Dermis microvascular lymphatic vessel endothelial cell (primary cell): ENCODE measurements around the gene AOPEP. TPM values are rescaled to one million over a fixed set of nuclear protein-coding genes. Genes with fewer than 3 reads are reported as not detected.

Experiments used
- DNase-seq, 2 donors: peaks; one replicate each; pipeline versions ENCODE4 v3.0.0 to v3.0.0-alpha.2; 2010; ENCODE audit warnings: low read depth in 2 of 2
- total RNA-seq: library from RNA; depleted of rRNA; stranded (reverse); fragments of >200 nt; gene quantifications from 2 replicates; pipeline ENCODE4 v1.2.1, GENCODE V29; 2014

The AOPEP gene
- total RNA-seq, result 24.6 and 28.3 TPM in 2 replicates

GRCh38 chr9:94726495-94727191 is at the start of gene AOPEP:
Gene AOPEP, plus strand, starts transcription at chr9:94726699. Its CDS starts 33,085 bp downstream, at chr9:94759784.
- peak; percentile 88 to 92 for DNase-seq

- DNase-seq, result no peak
Measured at GRCh38 chr9:94677929-94678328, 48.6 kb upstream of the AOPEP start.

GRCh38 chr9:94679587-94679986 is 46.9 kb upstream of the AOPEP start:
- DNase-seq, result no peak

GRCh38 chr9:94680020-94680419 is 46.5 kb upstream of the AOPEP start:
- no peak for DNase-seq

GRCh38 chr9:94680621-94681020 is 45.9 kb upstream of the AOPEP start:
- DNase-seq, result no peak

- DNase-seq, result peak; percentile 63 to 78
Measured at GRCh38 chr9:94681508-94681907, 45.0 kb upstream of the AOPEP start.

- DNase-seq, result no peak
Measured at GRCh38 chr9:94685359-94685758, 41.1 kb upstream of the AOPEP start.

GRCh38 chr9:94687451-94687850 is 39.0 kb upstream of the AOPEP start:
- DNase-seq, result no peak

GRCh38 chr9:94690344-94690743 is 36.2 kb upstream of the AOPEP start:
- no peak for DNase-seq

- DNase-seq, result no peak
Measured at GRCh38 chr9:94692601-94693000, 33.9 kb upstream of the AOPEP start.

GRCh38 chr9:94693485-94694204 is 32.9 kb upstream of the AOPEP start:
- no peak for DNase-seq

- no peak for DNase-seq
Measured at GRCh38 chr9:94696545-94696944, 30.0 kb upstream of the AOPEP start.

- peak in 1 of 2 donors; percentile 6 for DNase-seq
Measured at GRCh38 chr9:94697972-94698581, 28.4 kb upstream of the AOPEP start.

- DNase-seq, result no peak
Measured at GRCh38 chr9:94699715-94700373, 26.7 kb upstream of the AOPEP start.

GRCh38 chr9:94700445-94700844 is 26.1 kb upstream of the AOPEP start:
- no peak for DNase-seq

- DNase-seq, result no peak
Measured at GRCh38 chr9:94703488-94704140, 22.9 kb upstream of the AOPEP start.

GRCh38 chr9:94705162-94705702 is 21.3 kb upstream of the AOPEP start:
- no peak for DNase-seq

- no peak for DNase-seq
Measured at GRCh38 chr9:94706922-94707321, 19.6 kb upstream of the AOPEP start.

- DNase-seq, result no peak
Measured at GRCh38 chr9:94713436-94714215, 12.9 kb upstream of the AOPEP start.

- no peak for DNase-seq
Measured at GRCh38 chr9:94714494-94714893, 12.0 kb upstream of the AOPEP start.

- no peak for DNase-seq
Measured at GRCh38 chr9:94717761-94718160, 8.7 kb upstream of the AOPEP start.
